ENCODE measurements around the gene JAKMIP2.
A peak's percentile ranks its signal among the peaks of the same experiment; 100 is the strongest.
"Not testable (repeated sequence)": the region's sequence is repeated elsewhere in the genome, so short reads cannot be mapped to it uniquely, and the experiment has no call there.

Gene JAKMIP2

DNA sequence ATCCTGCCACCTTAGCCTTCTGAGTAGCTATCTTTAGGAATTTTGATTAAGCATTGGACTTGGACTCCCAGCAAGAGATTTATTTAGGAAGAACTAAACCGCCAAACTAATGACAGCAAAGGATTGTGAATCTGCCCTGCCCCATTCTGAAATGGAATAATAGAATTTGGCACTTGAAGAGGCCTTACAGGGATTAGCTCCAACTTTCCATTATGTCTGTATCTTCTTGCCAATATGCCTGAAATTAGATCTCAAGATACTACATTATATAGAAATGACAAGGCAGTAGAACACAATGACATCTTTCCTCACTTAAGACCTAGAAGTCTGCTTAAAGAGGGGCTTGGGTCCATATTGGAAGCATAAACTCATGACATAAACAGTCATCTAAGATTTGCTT, 195.7 kb downstream of the JAKMIP2 start:
- no peak for DNase-seq

DNA sequence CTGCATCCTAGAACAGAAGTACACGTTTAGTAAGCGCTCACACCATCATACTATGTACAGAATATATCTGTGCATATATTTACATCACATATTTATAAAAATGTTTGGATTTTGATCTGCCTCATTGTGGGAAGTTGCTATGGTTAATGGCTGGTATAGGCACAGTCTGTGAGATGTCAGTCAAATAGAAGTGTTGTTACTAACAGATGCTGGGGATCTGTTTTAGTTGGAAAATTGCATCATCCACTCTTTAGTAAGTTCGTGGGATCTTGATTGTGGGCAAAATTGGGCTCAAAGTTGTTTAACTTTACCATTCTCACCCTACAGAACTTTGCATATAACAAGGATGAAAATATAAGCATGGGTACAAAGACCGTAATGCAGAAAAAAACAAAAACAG, 196.3 kb downstream of the JAKMIP2 start:
- no peak for DNase-seq

- DNase-seq: not testable (repeated sequence)
These were observed 200.3 kb downstream of the JAKMIP2 start for GRCh38 chr5:147582272-147582671.

DNA sequence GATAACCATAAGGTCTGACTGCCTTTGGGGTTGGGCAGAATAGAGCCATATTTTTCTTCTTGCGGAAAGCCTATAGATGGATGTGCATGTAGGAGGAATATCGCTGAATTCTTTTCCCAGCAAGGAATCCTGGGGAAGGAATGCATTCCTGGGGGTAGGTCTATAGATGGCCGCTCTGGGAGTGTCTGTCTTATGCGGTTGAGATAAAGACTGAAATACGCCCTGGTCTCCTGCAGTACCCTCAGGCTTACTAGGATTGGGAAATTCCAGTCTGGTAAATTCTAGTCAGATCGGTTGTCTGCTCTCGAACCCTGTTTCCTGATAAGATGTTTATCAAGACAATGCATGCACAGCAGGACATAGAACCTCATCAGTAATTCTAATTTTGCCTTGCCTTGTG, 202.1 kb downstream of the JAKMIP2 start:
- not testable (repeated sequence) for DNase-seq

- peak; percentile 54 for DNase-seq
These were observed 204.1 kb downstream of the JAKMIP2 start for GRCh38 chr5:147578228-147579024.

- peak; percentile 65 for DNase-seq
These were observed 205.6 kb downstream of the JAKMIP2 start for GRCh38 chr5:147576646-147577535.

- DNase-seq: no peak
These were observed 206.9 kb downstream of the JAKMIP2 start for GRCh38 chr5:147575598-147575997.

DNA sequence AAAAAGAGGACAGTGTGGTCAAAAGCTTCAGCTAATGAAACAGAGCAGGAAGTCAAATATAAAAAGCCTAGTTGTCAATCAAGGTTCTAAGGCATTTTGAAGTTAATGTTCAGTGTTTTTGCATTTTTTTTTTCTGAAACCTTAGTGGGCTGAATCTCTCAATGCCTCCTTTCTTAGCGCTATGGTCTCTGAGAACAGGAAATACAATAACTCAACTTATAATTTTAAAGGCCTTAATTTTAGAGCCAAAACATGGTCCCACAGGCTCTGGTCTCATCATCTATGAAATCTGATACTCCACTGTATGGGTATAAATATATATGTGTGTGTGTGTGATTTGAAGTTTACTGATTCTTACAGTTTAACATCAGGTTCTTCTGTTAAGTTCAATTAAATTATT, 209.3 kb downstream of the JAKMIP2 start:
- no peak for DNase-seq

- no peak for DNase-seq
These were observed 213.7 kb downstream of the JAKMIP2 start for GRCh38 chr5:147568710-147569406.

DNA sequence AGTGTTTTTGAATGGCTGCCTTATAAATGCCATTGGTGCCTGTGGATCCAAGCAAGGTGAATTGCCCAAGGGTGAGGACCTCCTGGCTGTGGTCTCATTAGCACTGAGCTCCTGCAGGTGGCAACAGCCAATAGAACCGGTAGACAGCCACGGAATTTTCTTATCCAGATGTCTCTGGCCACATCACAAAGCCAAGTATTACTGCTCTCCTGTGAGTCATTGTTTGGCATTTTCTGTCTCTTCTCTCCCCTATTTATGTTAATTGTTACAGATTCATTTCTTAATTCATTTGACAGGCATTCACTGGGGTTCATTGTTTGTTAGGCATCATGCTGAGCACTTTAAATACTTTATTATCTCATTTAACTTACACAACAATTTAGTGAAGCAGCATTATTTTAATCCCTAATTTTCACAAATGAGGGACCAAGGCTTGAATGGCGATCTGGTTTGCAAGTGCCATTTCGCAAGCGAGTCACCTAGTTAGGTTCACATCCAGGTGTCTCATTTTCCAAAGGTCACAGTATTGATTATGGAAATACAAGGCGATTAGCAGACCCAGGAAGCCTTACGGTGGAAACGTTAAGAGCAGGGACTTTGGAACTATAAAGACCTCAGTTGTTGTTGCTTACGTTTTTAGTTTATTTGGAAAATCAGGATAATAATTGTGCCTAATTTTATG, 214.5 kb downstream of the JAKMIP2 start:
- no peak for DNase-seq

DNA sequence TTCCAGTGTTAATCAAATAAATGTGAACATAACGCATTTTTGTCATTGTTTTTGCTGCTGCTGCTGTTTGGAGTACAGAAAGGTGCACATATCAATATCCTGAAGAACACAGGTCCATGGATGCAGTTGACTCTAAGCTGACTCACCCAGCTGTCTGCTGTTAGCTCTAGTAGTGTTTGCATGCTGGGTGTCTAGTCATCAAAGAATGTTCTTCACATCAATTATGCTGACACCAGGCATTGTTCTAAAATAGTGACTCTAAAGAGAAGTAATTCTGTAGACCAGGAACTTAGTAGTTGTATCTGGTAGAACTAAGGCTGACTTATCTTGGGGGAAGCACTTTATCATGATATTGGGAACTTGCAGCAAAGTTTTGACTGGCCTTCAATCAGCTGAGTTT, 217.0 kb downstream of the JAKMIP2 start:
- DNase-seq: no peak

GRCh38 chr5:147564124-147564486, 218.4 kb downstream of the JAKMIP2 start:
- DNase-seq: no peak

DNA sequence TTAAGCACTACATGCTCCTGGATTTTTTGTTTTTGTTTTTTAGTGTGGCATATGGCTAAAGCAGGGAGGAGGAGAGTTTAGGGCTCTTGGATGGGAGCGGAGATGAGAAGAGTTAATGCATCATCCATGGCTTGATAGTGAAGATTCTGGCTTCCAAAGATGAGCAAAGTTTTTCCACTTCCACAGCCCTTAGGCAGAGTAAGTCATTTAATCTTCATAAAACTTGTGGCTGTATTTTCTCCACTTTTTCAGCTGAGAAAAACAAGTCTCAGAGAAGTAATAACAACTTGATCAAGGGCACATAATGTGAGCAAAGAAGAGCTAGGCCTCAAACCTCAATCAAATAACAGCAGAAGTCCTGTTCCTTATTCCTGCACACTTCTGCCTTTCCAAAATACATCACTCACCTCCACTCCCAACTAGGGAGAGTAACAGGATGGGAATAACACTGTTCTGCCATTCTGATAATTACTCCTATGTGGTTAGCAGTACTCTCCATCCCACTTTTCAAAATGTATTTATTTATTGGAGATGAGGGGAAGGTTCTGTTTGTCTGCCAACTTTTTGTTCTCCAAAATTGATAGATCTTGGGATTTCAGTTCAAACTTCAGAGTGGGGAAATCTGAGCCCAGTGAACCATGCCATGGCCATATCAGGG, 218.9 kb downstream of the JAKMIP2 start:
- no peak for DNase-seq

DNA sequence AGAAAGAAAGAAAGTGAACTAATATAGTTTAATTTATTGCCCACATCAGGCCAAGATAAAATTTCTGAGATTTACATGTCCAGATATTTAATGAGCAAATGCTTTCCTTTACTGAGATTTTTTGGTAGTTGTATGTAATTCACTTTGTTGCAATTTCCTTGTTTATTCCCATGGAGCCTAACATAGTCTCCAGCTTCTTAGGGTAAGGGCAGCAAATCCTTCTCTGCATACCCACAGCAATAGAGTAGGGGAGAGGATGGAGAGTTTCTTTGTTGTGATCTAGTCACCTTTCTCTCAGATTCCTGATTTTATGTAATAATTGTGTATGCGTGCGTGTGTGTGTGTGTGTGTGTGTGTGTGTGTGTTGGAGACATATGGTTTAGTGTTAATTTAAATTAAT, 221.1 kb downstream of the JAKMIP2 start:
- DNase-seq: no peak

- no peak for DNase-seq
These were observed 221.7 kb downstream of the JAKMIP2 start for GRCh38 chr5:147560718-147561331.

DNA sequence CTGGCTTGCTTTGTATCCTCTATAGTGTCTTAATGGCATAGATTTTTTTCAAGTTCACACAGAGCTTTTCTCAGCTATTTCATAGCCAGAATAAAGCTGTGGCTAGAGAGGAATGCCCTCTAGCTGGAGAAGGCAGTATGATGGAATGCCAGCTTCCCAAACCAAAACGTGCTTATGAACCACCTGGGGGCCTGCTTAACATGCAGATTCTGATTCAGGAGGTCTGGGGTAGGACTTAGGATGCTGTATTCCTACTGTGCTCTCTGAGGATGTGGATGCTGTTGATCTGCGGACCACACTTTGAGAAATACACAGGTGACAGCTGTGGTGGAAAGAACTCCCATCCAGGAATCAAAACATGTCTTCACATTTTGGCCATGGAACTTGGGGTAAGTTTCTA, 222.8 kb downstream of the JAKMIP2 start:
- peak; percentile 11 for DNase-seq

DNA sequence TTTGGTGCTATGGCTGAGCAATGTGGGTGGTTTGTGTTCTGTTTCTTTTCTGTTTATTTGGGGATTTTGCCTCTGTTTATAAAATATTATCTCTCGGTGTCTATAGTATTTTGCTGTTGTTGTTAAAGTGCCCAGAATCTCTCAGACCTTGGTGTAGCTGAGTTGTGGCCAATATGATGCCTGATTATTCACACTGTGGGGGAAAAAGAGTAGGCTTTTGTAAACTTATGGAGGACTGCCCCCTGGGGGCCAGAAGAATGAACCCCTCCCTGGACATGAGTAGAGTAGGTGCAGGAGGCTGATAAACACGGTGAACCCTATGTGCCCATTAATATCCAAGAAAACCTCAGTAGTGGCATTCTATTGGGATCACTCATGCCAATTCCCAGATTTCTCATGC, 223.7 kb downstream of the JAKMIP2 start:
- DNase-seq: peak; percentile 84

DNA sequence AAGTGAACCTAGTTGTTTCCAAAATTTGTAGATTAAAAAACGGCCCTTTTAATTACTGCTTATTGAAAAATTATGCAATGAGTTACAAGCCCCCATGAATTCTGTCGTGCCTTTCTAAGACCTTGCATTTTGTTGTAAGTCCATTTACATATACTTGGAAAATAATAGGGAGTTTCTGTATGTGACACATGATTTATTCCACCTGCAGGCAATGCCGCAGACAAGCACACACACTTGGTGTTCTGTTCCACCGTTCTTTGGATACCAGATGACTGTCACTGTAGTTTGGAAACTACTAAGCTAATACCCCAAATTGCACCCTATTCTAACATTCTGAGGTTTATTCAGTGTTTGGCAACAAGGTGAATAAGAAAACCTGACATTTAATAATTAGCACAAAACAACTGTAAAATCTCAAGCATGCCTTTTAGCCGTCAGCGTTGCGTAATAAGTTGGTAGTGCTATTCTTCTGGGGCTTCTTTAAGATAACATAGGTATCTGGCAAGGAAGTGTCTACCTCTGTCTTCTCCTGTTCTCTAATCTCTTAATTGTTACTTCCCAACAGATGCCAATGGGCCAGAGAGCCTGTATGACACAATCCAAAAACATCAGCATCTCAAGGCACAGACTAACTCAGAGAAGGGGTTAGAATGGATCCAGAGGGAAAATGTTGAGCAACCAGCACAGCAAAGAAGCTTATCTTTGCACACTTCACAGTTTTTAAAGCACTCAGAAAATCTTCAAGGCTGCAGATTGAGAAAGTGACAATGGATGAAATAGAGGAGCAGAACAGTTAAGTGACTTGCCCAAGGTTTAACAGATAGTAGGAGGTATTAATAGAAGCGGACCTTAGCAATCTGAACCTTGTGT, 224.4 kb downstream of the JAKMIP2 start:
- DNase-seq: peak; percentile 42

DNA sequence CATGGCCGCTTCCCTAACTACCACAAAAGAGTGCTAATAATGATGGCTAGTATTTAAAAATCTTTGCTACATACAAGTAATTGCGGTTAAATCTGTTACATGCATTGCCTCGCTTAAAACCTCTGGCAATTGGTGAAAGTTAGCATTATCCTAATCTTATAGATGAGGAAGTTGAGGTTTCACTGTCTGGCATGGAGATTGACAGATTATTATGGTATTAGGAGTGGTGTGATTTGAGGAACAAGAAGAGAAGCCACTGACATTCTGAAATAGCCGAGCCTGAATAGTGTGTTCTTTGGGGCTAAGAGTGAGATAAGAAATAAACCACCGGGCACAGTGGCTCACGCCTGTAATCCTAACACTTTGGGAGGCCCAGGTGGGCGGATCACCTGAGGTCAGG, 227.4 kb downstream of the JAKMIP2 start:
- DNase-seq: no peak

DNA sequence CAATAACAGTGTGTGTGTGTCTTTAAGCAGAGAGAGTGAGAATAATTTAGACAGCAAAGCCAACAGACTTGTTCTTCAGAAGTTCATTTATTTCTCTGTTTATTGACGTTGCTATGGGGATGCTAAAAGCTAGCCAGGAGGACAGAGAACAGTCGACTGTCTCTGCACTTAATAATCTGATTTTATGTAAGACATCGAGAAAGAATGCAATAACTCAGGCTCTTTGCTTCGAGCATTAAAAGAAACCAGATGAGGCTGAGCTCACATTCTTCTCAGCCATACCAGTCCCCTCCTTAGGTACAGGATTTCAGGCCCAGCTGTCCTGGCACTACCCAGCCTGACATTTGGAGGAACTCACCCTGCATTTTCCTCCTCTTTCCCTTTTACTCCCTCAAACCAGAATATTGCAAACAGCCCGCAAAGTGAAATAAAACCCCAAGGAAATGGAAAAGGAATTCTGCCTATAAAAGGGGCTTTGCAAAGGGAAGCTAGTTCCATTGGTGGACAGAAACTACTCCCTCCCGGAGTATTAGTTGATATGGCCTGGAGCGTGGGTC, 228.2 kb downstream of the JAKMIP2 start:
- DNase-seq: no peak

DNA sequence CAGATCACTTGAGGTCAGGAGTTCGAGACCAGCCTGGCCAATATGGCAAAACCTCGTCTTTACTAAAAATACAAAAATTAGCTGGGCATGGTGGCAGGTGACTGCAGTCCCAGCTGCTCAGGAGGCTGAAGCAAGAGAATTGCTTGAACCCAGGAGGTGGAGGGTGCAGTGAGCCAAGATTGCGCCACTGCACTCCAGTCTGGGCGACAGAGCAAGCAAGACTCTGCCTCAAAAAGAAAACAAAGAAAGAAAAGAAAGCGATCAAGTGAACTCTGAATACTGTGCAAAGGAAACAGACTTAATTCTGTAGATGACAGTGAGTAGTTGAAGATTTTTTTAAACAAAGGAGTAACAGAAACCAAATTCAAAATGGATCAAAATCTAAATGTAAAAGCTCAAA, 228.7 kb downstream of the JAKMIP2 start:
- not testable (repeated sequence) for DNase-seq
